ENCODE results near the gene MAP7D3. TPM values are rescaled to one million over a fixed set of nuclear protein-coding genes. Genes with fewer than 3 reads are reported as not detected.
"Not testable (repeated sequence)": the region's sequence is repeated elsewhere in the genome, so short reads cannot be mapped to it uniquely, and the experiment has no call there.

Gene MAP7D3
- total RNA-seq, 4 donors from 2014 or later: 14.5 to 21.2 (median 17.1) TPM

DNA sequence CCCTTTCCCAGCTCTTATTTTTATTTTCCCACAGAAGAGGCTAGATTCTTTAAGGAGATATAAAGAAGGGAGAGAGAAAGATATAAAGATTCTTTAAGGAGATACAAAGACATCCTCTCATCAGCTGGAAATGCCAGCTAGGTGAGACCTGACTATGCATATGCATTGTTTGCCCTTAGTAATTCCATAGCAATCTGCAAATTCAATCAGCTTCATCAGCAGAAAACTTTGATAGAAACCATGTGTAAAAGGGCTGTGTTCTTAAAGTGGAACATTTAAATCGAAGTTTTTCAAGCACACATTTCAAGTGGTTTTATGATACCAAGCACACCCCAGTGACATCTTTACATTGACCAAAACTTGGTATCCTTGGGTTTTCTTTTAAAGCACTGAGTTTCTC is 79.8 kb downstream of the MAP7D3 start:
- no peak for TF ChIP-seq EP300 (IDR thresholded peaks at IDR 0.05)
- no peak for TF ChIP-seq POLR2A (IDR thresholded peaks at IDR 0.05; ENCODE audit: low read depth)
- no peak for TF ChIP-seq POLR2AphosphoS5 (IDR thresholded peaks at IDR 0.05)
- TF ChIP-seq, protein P1, sequence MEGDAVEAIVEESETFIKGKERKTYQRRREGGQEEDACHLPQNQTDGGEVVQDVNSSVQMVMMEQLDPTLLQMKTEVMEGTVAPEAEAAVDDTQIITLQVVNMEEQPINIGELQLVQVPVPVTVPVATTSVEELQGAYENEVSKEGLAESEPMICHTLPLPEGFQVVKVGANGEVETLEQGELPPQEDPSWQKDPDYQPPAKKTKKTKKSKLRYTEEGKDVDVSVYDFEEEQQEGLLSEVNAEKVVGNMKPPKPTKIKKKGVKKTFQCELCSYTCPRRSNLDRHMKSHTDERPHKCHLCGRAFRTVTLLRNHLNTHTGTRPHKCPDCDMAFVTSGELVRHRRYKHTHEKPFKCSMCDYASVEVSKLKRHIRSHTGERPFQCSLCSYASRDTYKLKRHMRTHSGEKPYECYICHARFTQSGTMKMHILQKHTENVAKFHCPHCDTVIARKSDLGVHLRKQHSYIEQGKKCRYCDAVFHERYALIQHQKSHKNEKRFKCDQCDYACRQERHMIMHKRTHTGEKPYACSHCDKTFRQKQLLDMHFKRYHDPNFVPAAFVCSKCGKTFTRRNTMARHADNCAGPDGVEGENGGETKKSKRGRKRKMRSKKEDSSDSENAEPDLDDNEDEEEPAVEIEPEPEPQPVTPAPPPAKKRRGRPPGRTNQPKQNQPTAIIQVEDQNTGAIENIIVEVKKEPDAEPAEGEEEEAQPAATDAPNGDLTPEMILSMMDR (IDR thresholded peaks at IDR 0.05): no peak
- Histone ChIP-seq H3K27ac (replicated peaks in 1 of 4) (peak overlapping the region; percentile 84 to 99 (median 96)), H3K27me3 (no peaks in the 10 kb centered on the region), H3K4me1 (peaks cover 33 to 95% (median 81%) of the 10 kb centered on the region in 4 donors), H3K36me3 (no peaks in the 10 kb centered on the region), H3K4me3 (peak overlapping the region in 3 of 4 donors; percentile 31 to 42 (median 40)), H3K9me3 (no peaks in the 10 kb centered on the region)
- intact Hi-C loops (cut with DNase I): loop anchor here (5.0 kb wide), 1 partner anchor 96 kb away; no protein-coding TSS in a partner anchor
- 41% methylated on average over 1 of the region's 1 CpG for WGBS
- DNase-seq (ENCODE audit: extremely low spot score): no peak

DNA sequence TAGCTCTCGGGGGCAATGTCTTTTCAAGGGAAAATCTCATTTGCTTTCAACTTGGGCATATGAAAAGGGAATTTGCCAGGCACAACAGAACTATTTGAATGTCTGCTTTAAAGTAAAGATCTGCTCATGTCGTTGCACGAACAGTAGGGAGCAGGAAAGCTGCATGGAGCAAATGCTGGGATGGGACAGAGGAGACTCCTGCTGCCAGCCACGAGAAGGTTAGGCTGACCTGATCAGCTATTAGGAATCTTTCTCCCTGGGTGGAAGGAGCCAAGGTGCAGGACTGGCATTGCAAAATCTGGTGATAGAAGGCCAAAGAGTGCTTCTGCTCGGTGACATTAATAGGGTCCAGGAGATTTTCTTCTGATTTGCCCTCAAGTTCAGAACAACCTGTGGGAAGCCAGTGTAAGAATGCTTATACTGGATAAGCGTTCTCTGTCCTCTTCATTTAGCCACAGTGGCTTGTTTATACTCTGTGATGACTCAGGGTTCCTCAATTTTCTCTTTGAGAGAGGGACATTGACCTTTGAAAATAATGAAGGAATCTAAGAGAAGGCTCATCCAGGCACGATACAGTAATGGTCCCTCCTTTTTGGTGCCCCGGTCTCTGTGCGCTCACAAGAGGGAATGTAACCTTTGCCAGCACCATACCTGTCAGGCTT is 80.9 kb downstream of the MAP7D3 start:
- intact Hi-C loops (cut with DNase I): loop anchor here (5.0 kb wide), 1 partner anchor 97 kb away; no protein-coding TSS in a partner anchor
- no peak for TF ChIP-seq EP300 (IDR thresholded peaks at IDR 0.05)
- TF ChIP-seq, protein P1 (IDR thresholded peaks at IDR 0.05): peak; percentile 20 to 40 (median 40)
- TF ChIP-seq POLR2A (IDR thresholded peaks at IDR 0.05; ENCODE audit: low read depth): no peak
- TF ChIP-seq POLR2AphosphoS5 (IDR thresholded peaks at IDR 0.05): peak; percentile 26 to 30
- no peaks in the 10 kb centered on the region for H3K27me3 ChIP-seq
- 48% methylated on average over 9 of the region's 9 CpGs for WGBS
- no peaks in the 10 kb centered on the region for H3K9me3 ChIP-seq
- DNase-seq (ENCODE audit: extremely low spot score): no peak
- H3K4me1 ChIP-seq: peaks cover 36 to 95% (median 83%) of the 10 kb centered on the region in 4 donors
- peak overlapping the region; percentile 24 to 42 (median 36) for H3K4me3 ChIP-seq
- H3K27ac ChIP-seq (replicated peaks in 1 of 4): peak overlapping the region; percentile 84 to 99 (median 96)
- no peaks in the 10 kb centered on the region for H3K36me3 ChIP-seq

DNA sequence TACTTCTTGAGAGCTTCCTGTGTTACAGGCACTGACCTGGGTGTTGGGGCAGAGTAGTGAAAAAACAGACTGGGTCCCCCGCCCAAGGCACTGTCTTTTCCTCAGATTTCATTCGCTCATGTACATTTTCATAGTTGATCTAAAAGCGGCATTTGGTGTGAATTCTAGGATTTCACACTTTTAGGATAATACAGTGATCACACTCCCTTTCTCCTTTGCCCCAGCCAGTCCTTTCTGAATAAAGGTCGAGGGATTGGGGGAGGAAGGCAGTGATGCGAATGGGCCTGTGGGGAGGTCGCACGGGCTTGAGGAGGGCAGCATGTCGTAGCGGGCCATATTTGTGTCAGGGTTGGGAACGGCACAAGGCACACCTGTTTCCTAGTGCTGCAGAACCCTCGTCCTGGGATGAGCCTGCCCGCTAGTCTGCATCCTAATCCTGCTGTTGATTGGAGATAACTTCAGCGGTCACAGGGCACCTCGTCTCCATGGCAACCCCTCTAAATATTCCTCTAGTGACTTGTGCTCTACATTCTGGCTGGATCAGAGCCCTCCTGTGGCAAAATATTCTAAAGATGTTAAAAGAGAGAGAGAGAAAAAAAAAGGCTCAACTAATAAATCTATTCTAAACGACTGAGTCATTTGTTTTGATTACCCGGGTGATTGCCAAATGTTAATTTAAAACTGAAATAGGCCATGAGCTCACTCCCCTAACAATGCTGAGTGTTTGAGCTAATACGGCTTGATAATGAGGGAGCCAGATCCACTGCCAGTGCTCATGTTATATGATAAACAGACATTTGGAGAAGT is 82.1 kb downstream of the MAP7D3 start:
- intact Hi-C loops (cut with DNase I): no loop called here
- peak overlapping the region; percentile 24 to 44 (median 36) for H3K4me3 ChIP-seq
- TF ChIP-seq POLR2AphosphoS5 (IDR thresholded peaks at IDR 0.05) (peak; percentile 75 to 90), POLR2A (IDR thresholded peaks at IDR 0.05; ENCODE audit: low read depth) (no peak), EP300 (IDR thresholded peaks at IDR 0.05) (peak; percentile 55)
- TF ChIP-seq, protein P1 (IDR thresholded peaks at IDR 0.05): no peak
- H3K36me3 ChIP-seq: no peaks in the 10 kb centered on the region
- H3K4me1 ChIP-seq: peaks cover 33 to 95% (median 74%) of the 10 kb centered on the region in 4 donors
- DNase-seq (ENCODE audit: extremely low spot score): no peak
- H3K27me3 ChIP-seq: no peaks in the 10 kb centered on the region
- 34% methylated on average over 17 of the region's 17 CpGs for WGBS
- H3K9me3 ChIP-seq: no peaks in the 10 kb centered on the region
- peak overlapping the region; percentile 94 to 99 (median 98) for H3K27ac ChIP-seq (replicated peaks in 1 of 4)

DNA sequence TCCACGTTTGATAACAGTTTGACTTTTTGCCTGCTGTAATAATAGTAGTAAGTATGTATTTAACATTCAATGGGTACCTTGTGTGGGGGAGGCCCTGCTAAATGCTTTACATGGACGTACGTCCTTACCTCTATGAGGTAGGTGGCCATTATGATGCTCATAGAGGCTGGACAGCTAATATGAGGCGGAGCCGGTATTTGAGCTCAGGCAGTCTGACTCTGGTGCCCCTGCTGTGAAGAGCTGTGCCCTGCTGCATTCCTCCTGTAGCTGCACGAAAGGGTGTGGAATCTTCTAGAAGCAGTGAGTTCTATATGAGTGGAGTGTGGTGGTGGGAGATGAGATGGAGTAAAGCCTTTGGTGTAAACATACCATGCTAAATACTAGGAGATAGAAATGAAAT is 83.2 kb downstream of the MAP7D3 start:
- peaks cover 35 to 97% (median 72%) of the 10 kb centered on the region in 4 donors for H3K4me1 ChIP-seq
- intact Hi-C loops (cut with DNase I): loop anchor here (2.0 kb wide), 1 partner anchor 41 kb away; no protein-coding TSS in a partner anchor
- not testable (repeated sequence) for H3K27me3 ChIP-seq; H3K9me3 ChIP-seq; DNase-seq (ENCODE audit: extremely low spot score); H3K36me3 ChIP-seq
- peak overlapping the region; percentile 94 to 99 (median 98) for H3K27ac ChIP-seq (replicated peaks in 1 of 4)
- H3K4me3 ChIP-seq: peak overlapping the region; percentile 9 to 44 (median 34)
- WGBS: 71% methylated on average over 6 of the region's 6 CpGs

Data from esophagus muscularis mucosa (tissue), 4 donors.